ENCODE data around the gene TMEM63A. TPM values are rescaled to one million over a fixed set of nuclear protein-coding genes. Genes with fewer than 3 reads are reported as not detected.
A peak's percentile ranks its signal among the peaks of the same experiment; 100 is the strongest.

The TMEM63A gene
- total RNA-seq, 3 donors from 2014 or later (not counting 1 experiment from before 2014, with no cell fraction given), result 101 to 166 (median 113) TPM

GRCh38 chr1:225843426-225843795, 38.8 kb downstream of the TMEM63A start:
- Histone ChIP-seq H3K4me3 (ENCODE audit: low read length) (no peak overlapping the region), H3K9me3 (ENCODE audit: control insufficient read depth, insufficient read depth, low read length) (no peaks in the 10 kb centered on the region), H3K27ac (ENCODE audit: low read length) (no peak overlapping the region), H3K36me3 (ENCODE audit: control insufficient read depth, insufficient read depth, low read length) (peaks cover 16% of the 10 kb centered on the region), H3K4me1 (ENCODE audit: control insufficient read depth, insufficient read depth, low read length) (peaks cover 26% of the 10 kb centered on the region), H3K27me3 (ENCODE audit: control insufficient read depth, insufficient read depth, low read length) (no peaks in the 10 kb centered on the region)
- no peak for TF ChIP-seq CTCF (IDR thresholded peaks at IDR 0.05)
- ATAC-seq (no peak), DNase-seq (no peak)
- intact Hi-C loops (cut with micrococcal nuclease), result loop anchor here (10.0 kb wide), 1 partner anchor 131 kb away; no protein-coding TSS in a partner anchor
- 92% methylated on average over 6 of the region's 6 CpGs for WGBS (ENCODE audit: insufficient coverage)
- no peak overlapping the region for H3K4me3 Mint-ChIP-seq
- peak overlapping the region in 1 of 2 donors; percentile 8 for H3K27ac Mint-ChIP-seq
- no peaks in the 10 kb centered on the region for H3K27me3 Mint-ChIP-seq (ENCODE audit: low read depth in 2 of 2)
- no peaks in the 10 kb centered on the region for H3K9me3 Mint-ChIP-seq
- H3K36me3 Mint-ChIP-seq, result no peaks in the 10 kb centered on the region
- peaks cover 10 to 31% of the 10 kb centered on the region in 2 donors for H3K4me1 Mint-ChIP-seq

GRCh38 chr1:225842788-225843425, 39.3 kb downstream of the TMEM63A start:
- no peak overlapping the region for H3K4me3 ChIP-seq (ENCODE audit: low read length)
- no peak for DNase-seq
- H3K4me1 Mint-ChIP-seq, result peaks cover 5 to 26% of the 10 kb centered on the region in 2 donors
- peaks cover 16% of the 10 kb centered on the region for H3K36me3 ChIP-seq (ENCODE audit: control insufficient read depth, insufficient read depth, low read length)
- no peaks in the 10 kb centered on the region for H3K9me3 Mint-ChIP-seq
- no peak overlapping the region for H3K4me3 Mint-ChIP-seq
- no peak for TF ChIP-seq CTCF (IDR thresholded peaks at IDR 0.05)
- WGBS (ENCODE audit: insufficient coverage), result 93% methylated on average over 6 of the region's 6 CpGs
- H3K27me3 Mint-ChIP-seq (ENCODE audit: low read depth in 2 of 2), result no peaks in the 10 kb centered on the region
- H3K4me1 ChIP-seq (ENCODE audit: control insufficient read depth, insufficient read depth, low read length), result peaks cover 21% of the 10 kb centered on the region
- no peaks in the 10 kb centered on the region for H3K27me3 ChIP-seq (ENCODE audit: control insufficient read depth, insufficient read depth, low read length)
- intact Hi-C loops (cut with micrococcal nuclease), result loop anchor here (10.0 kb wide), 1 partner anchor 132 kb away; no protein-coding TSS in a partner anchor
- no peaks in the 10 kb centered on the region for H3K9me3 ChIP-seq (ENCODE audit: control insufficient read depth, insufficient read depth, low read length)
- ATAC-seq, result no peak
- H3K36me3 Mint-ChIP-seq, result no peaks in the 10 kb centered on the region
- no peak overlapping the region for H3K27ac ChIP-seq (ENCODE audit: low read length)
- H3K27ac Mint-ChIP-seq, result peak overlapping the region in 1 of 2 donors; percentile 8

GRCh38 chr1:225842074-225842473, 40.1 kb downstream of the TMEM63A start:
- 87% methylated on average over 12 of the region's 12 CpGs for WGBS (ENCODE audit: insufficient coverage)
- intact Hi-C loops (cut with micrococcal nuclease), result loop anchor here (10.0 kb wide), 1 partner anchor 133 kb away; no protein-coding TSS in a partner anchor
- no peaks in the 10 kb centered on the region for H3K36me3 Mint-ChIP-seq
- H3K9me3 Mint-ChIP-seq, result no peaks in the 10 kb centered on the region
- no peaks in the 10 kb centered on the region for H3K27me3 Mint-ChIP-seq (ENCODE audit: low read depth in 2 of 2)
- H3K9me3 ChIP-seq (ENCODE audit: control insufficient read depth, insufficient read depth, low read length), result no peaks in the 10 kb centered on the region
- H3K27me3 ChIP-seq (ENCODE audit: control insufficient read depth, insufficient read depth, low read length), result no peaks in the 10 kb centered on the region
- peaks cover 0 to 17% of the 10 kb centered on the region in 2 donors for H3K4me1 Mint-ChIP-seq
- peak overlapping the region in 1 of 2 donors; percentile 12 for H3K27ac Mint-ChIP-seq
- ATAC-seq (no peak), DNase-seq (peak in 1 of 2 donors; percentile 43)
- no peak overlapping the region for H3K4me3 ChIP-seq (ENCODE audit: low read length)
- peaks cover 13% of the 10 kb centered on the region for H3K36me3 ChIP-seq (ENCODE audit: control insufficient read depth, insufficient read depth, low read length)
- no peak for TF ChIP-seq CTCF (IDR thresholded peaks at IDR 0.05)
- peaks cover 13% of the 10 kb centered on the region for H3K4me1 ChIP-seq (ENCODE audit: control insufficient read depth, insufficient read depth, low read length)
- H3K4me3 Mint-ChIP-seq, result no peak overlapping the region
- no peak overlapping the region for H3K27ac ChIP-seq (ENCODE audit: low read length)

All from natural killer cell (primary cell).